ENCODE data around the gene CCNI2.
"Not testable (repeated sequence)": the region's sequence is repeated elsewhere in the genome, so short reads cannot be mapped to it uniquely, and the experiment has no call there.

Gene CCNI2

DNA sequence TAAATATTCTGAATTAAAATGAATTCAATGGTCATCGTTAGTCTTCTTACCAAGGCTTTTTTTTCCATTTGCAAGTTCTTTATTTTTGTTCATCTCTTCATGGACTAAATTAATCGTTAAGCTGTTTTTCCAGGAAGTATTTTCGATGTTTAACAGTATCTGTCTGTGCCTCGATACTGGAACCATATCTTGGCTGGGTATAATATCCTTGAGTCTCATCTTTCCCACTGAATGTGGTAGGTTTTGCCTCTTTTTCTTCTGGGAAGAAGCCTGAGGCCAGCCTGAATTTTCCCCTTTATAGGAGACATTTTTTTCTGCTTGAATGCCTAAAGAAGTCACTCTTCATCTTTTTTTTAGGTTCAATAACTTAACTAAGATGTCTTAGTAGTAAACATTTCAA lies 33.8 kb downstream of the CCNI2 start:
- DNase-seq (ENCODE audit: low spot score): no peak

DNA sequence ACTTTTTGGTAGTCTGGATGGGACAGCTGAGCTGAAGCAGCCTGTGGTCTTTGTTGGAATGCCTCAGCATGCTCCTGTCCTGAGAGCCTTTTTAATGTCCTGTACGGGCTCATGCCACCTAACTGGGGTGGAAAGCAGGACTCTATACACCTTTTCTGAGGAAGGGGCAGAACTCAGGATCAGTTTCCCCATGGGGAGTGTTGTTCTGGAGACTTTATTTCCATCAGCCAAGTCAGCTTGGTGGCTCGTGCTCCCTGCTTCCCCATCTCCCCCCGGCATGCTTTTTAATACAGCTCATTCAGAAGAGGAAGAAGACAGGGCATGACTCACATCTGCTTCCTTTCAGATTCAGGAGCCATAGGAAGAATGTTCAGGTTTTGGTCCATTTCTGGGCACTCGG lies 34.9 kb downstream of the CCNI2 start:
- peak; percentile 82 for DNase-seq (ENCODE audit: low spot score)

DNA sequence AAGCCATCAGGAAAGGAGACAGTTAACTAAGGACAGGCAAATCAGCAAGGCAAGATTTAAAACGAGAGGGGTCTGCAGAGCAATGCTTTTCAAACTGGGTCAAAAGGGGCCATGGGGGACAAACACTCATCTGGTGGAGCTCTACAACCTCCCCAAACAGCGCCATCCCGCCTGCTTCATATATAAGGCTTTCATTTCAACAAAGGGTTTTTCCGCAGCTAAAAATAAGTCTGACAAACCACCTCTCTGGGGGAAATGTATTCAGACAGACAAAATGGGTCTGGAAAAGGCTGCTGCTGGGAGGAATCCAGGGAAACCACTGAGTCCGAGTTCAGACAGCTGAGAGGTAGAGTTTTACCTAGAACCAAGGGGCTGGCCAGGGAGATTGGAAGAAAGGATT lies 38.1 kb downstream of the CCNI2 start:
- no peak for DNase-seq (ENCODE audit: low spot score)

DNA sequence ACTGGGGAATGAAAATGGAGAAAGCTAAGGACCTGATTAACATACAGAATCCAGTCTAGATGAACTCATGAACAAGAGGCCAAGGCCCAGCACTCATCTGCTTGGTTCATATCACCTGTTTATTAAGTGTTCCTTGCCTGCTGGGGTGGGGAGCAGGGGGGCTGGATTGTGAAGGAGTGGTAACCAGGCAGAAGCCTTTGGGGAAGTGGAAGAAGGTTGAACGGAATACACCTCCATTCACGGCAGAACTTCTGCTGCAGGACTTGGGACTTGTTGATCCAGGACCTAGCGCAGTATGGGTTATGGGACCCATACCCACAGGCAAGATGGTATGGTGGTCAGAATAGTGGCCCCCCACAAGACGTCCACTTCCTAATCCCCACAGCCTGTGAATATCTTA lies 38.6 kb downstream of the CCNI2 start:
- no peak for DNase-seq (ENCODE audit: low spot score)

DNA sequence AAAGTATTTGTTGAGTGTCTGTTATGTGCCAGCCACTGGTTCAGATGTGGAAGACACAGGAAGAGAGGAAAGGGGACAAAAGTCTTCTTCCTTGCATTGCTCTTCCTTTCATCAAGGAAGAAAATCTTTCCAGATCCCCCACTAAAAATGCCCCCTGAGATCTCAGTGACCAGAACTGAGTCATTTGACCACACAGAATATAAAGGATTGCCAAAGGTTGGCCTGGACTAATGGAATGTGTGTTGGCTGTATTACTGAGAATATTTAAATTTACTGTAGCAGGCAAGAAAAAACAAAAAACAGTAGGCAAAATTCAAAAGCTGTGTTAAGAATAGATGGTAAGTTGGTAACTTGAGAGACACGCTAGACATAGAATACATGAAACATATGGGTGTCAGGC lies 39.9 kb downstream of the CCNI2 start:
- DNase-seq (ENCODE audit: low spot score): no peak

DNA sequence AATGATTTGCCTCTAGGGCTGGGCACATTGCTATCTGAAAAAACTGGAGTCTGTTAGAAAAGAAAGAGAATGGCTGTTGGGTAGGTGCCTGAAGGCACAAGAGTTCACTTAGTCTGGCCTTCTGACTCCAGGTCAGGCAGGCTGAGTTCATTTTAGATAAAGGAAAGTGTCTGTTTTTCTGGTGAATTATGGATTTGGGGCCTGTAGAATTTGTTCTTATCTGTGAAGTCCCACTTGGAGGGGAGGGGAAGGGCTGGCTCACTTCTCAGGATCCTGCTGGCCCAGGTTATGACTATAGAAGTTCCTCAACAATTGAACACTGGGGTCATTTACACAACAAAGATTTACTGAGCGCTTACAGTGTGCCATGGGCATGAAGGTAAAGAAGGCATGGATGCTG lies 41.3 kb downstream of the CCNI2 start:
- DNase-seq (ENCODE audit: low spot score): no peak

DNA sequence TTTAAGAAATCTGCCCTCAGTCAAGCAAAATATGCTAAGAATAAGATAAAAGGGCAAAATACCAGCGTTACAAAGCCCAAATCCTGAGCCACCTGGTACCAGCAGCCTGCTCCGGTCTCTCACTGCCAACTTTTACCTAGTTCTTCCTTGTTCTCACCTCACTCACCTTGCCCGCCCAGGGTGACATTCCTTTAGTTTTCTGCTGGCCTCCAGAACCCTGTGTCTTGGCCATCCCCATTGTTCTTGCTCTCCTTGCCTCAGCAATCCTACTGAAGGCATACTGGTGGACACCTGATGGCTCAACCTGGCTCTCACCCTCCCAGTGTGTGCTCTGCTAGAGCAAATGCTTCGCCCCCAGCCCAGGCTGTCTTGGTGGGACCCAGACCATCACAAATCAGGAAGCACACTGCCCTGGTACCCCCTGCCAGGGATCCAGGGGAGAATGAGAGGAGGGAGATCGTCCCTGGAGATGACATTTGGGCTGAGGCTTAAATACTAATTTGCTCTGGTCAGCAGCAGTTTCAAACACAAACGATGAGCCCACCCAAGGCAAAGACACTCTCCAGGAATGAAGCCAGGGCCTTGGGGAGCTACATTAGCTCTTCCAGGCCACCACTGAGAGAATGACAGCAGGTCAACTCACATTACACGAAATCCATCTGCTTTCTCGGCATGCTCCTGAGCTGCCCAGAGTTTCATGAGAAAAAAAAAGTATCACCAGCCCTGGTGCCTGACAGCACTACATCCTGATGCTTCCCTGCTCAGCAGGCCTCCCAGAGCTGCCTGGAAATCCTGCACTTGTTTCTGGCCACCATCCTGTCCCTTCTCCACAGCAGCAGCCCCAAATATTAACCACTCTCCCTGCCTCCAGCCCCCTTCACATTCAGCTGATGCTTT lies 42.0 kb downstream of the CCNI2 start:
- DNase-seq (ENCODE audit: low spot score): no peak

DNA sequence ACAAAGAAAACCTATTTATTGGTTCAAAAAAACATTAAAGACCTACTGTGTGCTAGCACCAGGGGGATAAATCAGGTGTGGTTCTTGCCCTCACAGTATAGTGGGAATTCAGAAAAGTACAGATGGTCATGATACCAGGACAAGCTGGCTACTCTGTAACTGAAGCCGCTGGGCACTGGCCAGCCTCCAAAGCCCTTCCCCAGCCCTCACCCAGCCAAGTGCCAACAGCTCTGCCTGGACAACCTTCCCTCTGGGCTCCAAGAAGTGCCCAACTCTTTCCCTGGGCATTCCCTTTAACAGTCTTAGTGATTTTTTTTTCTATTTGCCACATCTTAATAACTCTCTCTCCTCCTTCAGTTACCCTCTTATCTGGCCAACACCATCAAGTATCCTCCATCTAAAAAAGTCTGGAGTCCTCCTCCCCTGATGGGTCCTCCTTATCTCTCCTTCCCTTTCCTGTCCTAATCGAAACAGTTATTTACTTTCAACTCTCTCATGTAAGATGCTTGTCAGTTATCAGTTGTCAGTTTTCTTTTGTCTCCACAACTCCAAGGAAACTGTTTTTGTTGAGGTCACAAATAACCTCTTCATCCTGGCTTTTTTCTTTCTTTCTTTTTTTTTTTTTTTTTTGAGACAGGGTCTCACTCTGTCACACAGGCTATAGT lies 43.1 kb downstream of the CCNI2 start:
- no peak for DNase-seq (ENCODE audit: low spot score)

DNA sequence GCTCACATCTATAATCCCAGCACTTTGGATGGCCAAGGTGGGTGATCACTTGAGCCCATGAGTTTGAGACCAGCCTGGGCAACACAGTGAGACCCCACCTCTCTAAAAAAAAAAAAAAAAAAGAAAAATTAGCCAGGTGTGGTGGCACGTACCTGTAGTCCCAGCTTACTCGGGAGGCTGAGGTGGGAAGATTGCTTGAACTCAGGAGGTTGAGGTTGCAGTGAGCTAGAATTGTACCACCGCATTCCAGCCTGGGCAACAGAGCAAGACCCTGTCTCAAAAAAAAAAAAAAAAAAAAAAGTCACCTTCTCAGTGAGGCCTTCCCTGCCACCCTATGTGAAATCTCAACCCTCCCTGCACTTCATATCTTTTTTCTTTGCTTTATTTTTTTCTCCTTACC lies 43.8 kb downstream of the CCNI2 start:
- no peak for DNase-seq (ENCODE audit: low spot score)

DNA sequence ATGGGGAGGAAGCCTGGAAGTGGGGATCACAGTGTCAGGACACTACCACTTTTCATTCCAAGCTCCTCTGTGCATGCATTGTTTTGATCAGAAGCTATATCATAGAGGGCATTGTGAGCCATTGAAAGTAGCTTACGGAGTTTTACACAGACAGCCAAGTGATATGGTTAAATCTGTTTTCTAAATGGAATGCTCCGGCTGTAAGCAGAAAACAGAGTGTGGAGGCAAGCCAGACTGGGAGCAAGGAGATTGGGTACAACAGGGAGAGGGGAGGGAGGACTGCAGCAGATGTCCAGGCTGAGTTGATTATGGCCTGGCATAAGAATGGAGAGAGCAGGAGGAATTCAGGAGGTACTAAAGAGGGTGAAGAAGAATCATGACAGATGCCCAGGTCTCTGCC lies 50.4 kb downstream of the CCNI2 start:
- DNase-seq (ENCODE audit: low spot score): no peak

DNA sequence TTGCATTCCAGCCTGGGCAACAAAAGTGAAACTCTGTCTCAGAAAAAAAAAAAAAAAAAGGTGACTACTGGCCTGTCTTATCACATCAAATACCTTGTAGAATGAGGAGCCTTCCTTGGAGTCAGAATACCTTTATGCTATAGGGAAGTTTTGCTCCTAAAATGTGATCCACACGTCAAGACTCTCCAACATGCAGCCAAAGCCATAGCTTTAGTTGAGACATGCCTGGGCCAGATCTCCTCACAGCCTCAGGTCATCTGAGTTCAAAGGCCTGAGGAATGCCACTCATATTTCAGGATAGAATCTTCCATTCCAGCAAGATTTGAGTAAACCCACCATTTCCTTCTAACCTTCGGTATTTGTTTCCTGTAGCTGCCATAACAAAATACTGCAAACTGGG lies 52.2 kb downstream of the CCNI2 start:
- no peak for DNase-seq (ENCODE audit: low spot score)

DNA sequence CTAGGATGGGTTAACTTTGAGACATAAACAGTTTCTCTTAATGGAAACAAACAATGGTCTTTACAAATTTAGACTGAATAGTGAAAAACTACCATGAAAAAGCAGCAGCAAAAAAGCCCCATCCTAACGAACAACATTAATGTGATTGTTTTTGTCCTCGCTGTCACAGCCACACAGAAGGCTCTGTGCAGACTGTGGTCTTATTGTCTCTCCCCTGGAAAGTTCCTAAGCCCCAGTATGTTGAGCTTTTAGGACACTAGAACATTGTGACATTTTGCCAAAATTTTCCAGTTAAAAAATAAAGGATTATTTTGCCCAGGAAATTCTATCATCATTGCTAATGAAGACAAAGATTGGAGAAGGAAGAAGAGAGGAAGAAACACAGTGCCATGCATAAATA lies 53.3 kb downstream of the CCNI2 start:
- DNase-seq (ENCODE audit: low spot score): no peak

DNA sequence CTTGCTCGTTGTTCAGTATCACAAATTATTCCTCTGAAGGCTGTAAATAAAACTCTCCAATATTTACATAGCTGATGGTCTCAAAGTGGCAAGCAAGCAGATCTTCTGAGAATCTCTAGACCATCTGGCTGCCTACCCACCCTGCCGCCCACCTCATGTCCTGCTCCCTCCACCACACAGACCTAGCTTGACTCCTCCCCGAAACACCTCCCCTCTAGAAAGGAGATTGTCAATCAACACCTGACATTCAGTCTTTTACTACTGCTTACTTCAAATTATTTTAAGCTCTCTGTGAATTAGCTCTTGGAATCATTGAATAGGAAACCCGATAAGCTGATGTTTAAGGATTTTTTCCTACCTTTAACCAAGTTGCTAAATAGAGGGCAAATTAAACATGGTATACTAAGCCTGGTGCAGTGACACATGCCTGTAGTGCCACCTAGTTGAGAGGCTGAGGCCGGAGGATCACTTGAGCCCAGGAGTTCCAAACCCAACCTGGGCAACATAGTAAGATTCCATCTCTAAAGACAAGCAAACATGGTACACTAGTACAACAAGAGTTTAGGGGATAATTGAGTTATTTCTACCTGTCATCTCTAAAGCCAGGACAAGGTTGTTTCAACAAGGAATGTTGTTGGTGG lies 54.9 kb downstream of the CCNI2 start:
- no peak for DNase-seq (ENCODE audit: low spot score)

DNA sequence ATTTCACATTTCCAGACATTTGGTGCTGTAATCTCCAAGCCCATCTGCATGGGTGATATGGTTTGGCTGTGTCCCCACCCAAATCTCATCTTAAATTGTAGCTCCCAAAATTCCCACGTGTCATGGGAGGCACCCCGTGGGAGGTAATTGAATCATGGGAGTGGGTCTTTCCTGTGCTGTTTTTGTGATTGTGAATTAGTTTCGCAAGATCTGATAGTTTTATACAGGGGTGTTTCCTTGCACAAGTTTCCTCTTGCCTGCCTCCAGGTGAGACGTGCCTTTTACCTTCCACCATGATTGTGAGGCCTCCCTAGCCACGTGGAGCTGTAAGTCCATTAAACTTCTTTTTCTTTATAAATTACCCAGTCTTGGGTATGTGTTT lies 55.5 kb downstream of the CCNI2 start:
- not testable (repeated sequence) for DNase-seq (ENCODE audit: low spot score)
